ENCODE measurements around the gene DNAH14. TPM values are rescaled to one million over a fixed set of nuclear protein-coding genes. Genes with fewer than 3 reads are reported as not detected.

DNAH14 gene
- total and polyA plus RNA-seq, 2 experiments from 2014 or later: 55.3 to 80.2 TPM

- TF ChIP-seq REST (IDR thresholded peaks at IDR 0.05; ENCODE audit: unreplicated experiment) (no peak), NANOG (IDR thresholded peaks at IDR 0.05; ENCODE audit: borderline replicate concordance) (no peak), ZNF114 (CRISPR knock-in tag; IDR thresholded peaks at IDR 0.05) (no peak), STAT1 (IDR thresholded peaks at IDR 0.05; ENCODE audit: unreplicated experiment) (no peak), ETS1 (IDR thresholded peaks at IDR 0.05) (no peak), ZNF331 (CRISPR knock-in tag; IDR thresholded peaks at IDR 0.05; ENCODE audit: low read depth) (no peak), EZH2phosphoT487 (IDR thresholded peaks at IDR 0.05; ENCODE audit: unreplicated experiment) (no peak), POLR2AphosphoS5 (IDR thresholded peaks at IDR 0.05; ENCODE audit: low read depth) (no peak), CTCF (conservative IDR thresholded peaks at IDR 0.05; ENCODE audit: low read depth in 2 of 2) (no peak)
Measured at GRCh38 chr1:224881762-224882211, 47.7 kb upstream of the DNAH14 start (continued).

- H3K4me2 ChIP-seq: no peak overlapping the region
- DNase-seq (ENCODE audit: low spot score): no peak
- Mint-ChIP-seq H3K27me3 (ENCODE audit: insufficient read depth, low read depth, poor library complexity) (peaks cover 14% of the 10 kb centered on the region), H3K4me1 (peaks cover 53% of the 10 kb centered on the region), H3K9me3 (peaks cover 20% of the 10 kb centered on the region), H3K4me3 (no peak overlapping the region), H3K36me3 (ENCODE audit: low read depth) (peaks cover 20% of the 10 kb centered on the region), H3K27ac (no peak overlapping the region)
- TF ChIP-seq REST (IDR thresholded peaks at IDR 0.05; ENCODE audit: unreplicated experiment): no peak
- TF ChIP-seq POLR2AphosphoS5 (IDR thresholded peaks at IDR 0.05; ENCODE audit: low read depth): no peak
- TF ChIP-seq NANOG (IDR thresholded peaks at IDR 0.05; ENCODE audit: borderline replicate concordance): no peak
- TF ChIP-seq ETS1 (IDR thresholded peaks at IDR 0.05): no peak
- H3K4me1 ChIP-seq (ENCODE audit: insufficient read depth): peaks cover 45% of the 10 kb centered on the region
- no peaks in the 10 kb centered on the region for H3F3A ChIP-seq (replicated peaks; ENCODE audit: low read depth)
- H3K27ac ChIP-seq (ENCODE audit: low read depth): 0 out of 2 replicates have a peak overlapping the region, but pooled peaks have one; percentile 56
- ATAC-seq: no peak
- no peak overlapping the region for H2AFZ ChIP-seq
- H3K36me3 ChIP-seq (ENCODE audit: insufficient read depth): no peaks in the 10 kb centered on the region
- no peak overlapping the region for H3K4me3 ChIP-seq
- H3K79me2 ChIP-seq (replicated peaks; ENCODE audit: insufficient read depth): no peaks in the 10 kb centered on the region
- H3K27me3 ChIP-seq (ENCODE audit: insufficient read depth): no peaks in the 10 kb centered on the region
- H4K20me1 ChIP-seq (replicated peaks; ENCODE audit: insufficient read depth): no peaks in the 10 kb centered on the region
- H3K9me2 ChIP-seq (ENCODE audit: insufficient read depth): no peaks in the 10 kb centered on the region
Measured at GRCh38 chr1:224882264-224882663, 47.2 kb upstream of the DNAH14 start.

Data from GM23338 (cell line).